ENCODE measurements around the gene CENPP. TPM values are rescaled to one million over a fixed set of nuclear protein-coding genes. Genes with fewer than 3 reads are reported as not detected.

The CENPP gene
- polyA plus RNA-seq (ENCODE audit: insufficient read length in 4 of 4), result 1 to 10 TPM; 5.2 to 7.3 (median 5.7) TPM

DNA sequence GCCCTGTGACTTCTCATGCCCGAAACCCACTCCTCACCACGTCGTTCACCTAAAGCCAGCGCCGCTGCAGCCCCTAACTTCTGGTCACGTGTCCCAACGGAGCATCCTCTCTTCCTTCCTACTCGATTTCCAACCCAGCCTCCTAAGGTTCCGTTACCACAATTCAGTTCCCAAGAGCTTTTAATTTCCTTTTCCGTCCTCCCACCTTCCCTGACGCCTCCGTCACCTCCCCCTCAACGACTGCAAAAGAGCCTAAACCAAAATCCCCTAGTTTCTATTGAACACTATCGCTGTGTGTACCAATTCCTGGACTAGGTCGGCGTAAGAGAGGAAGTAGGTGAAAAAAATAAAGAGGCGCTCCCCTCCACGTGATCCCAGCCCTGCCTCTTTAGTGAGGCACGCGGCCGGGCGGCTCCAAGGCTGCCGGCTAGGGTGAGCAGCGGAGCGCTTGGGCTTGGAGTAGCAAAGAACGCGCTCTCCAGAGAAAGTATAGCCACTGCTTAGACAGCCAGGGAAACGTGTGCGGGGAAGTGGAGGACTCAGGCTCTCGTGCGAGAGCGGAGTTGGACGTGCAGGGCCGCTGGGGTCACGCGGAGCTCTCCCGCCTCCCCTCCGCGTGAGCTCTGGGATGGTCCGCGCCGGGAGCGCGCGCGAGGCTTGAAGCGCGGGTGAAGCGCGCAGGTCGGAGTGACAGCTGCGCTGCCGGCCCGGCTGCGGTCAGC, at the start of gene CENPP, which contains the start of gene NOL8:
Gene CENPP, plus strand, starts transcription at position 685 of the 722 bp plus-strand sequence.
Gene NOL8, minus strand, starts transcription at position 82 of the 722 bp plus-strand sequence. CDS start 1,189 bp downstream, outside the sequence.
- peak; percentile 80 to 96 (median 87) for DNase-seq (ENCODE audit: low read depth in 4 of 4, low spot score in 3 of 4)

DNA sequence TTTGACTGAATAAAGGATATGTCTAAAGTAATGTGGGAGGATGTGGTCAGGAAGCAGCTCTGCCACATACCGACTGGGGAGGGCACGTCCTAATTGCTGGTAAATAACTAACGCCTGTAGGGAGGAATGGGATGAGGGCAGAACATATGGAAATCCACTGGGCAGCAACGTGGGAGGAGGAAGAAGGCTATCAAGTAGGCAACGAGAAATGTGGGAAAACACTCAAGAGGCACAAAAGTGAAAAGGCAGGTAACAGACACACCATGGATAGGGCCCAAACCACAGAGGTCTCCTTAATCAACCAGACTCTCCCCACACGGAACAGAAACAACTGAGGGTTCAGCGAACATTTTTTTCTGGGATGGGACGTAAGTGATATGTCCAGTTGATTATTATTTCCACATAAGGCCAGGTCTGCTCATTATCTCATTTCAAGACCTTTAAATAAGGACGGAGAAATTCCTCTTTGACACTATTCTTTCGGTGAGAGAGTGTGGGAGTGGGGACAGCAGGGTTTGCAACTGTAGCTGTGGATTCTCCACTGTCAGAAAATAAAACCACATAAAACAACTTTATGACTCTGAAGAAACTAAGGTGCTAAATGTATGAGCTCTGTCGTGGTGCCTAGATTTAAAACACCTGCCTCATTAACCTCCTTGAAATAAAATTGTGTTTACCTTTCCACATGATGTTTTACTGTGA, 49.3 kb upstream of the CENPP start:
- DNase-seq (ENCODE audit: low read depth in 4 of 4, low spot score in 3 of 4), result peak in 2 of 4 donors; percentile 28 to 40

DNA sequence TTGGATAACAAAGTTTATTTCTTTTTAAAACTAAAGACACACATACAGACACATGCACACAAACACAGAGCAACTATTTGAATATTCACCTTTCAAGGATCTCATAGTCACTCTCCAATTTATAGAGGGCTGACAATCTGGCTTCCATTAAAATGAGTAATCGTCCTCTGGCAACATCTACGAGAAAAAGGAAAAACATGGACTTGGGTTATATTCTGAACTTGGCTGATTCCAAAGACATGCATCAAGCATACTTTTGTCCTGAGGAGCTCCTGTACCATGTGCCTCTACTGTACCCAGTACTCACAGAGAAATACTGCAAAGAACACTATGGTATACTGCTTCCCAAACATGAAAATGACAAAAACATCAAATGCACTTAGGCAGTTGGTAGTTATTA, 47.6 kb upstream of the CENPP start:
- no peak for DNase-seq (ENCODE audit: low read depth in 4 of 4, low spot score in 3 of 4)

DNA sequence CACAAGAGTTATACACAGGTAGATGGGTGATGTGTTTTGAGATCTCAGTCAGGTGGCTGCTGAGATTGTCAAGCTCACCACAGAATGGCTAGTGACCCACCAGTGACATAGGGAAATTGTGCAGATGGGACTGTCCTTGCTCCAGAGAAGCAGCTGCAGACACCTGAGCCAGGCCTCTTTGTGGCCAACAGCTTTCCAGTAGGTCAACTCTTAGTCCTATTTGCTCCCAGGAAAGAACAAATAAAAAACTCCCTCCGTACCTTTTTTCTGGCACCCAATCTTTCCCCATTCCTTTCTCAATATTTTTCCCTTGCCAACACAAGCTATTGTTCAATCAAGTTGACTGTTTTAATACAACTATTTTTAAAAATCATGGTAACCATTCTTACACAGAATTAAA, 46.5 kb upstream of the CENPP start:
- no peak for DNase-seq (ENCODE audit: low read depth in 4 of 4, low spot score in 3 of 4)

DNA sequence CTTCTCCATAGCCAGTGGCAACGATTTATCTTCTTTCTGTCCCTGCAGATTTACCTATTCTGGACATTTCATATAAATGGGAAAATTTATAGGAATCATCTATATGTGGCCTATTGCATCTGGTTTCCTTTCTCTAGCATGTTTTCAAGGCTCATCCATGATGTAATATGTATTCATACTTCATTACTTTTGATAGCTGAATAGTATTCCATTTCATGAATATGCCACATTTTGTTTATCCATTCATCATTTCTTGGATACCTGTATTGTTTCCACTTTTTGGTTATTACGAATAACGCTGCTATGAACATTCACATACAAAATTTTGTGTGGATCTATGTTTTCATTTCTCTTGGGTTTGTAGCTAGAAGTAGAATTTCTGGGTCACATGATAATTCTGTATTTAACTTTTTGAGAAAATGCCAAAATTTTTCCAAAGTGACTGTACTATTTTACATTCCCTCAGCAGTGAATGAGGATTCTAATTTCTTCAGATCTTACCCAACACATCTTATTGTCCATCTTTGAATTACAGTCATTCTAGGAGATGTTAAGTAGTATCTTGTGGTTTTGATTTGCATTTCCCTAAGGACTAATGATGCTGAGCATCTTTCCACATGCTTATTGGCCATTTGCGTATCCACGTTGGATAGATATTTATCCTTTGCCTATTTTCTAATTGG, 35.9 kb upstream of the CENPP start:
- DNase-seq (ENCODE audit: low read depth in 4 of 4, low spot score in 3 of 4), result no peak

DNA sequence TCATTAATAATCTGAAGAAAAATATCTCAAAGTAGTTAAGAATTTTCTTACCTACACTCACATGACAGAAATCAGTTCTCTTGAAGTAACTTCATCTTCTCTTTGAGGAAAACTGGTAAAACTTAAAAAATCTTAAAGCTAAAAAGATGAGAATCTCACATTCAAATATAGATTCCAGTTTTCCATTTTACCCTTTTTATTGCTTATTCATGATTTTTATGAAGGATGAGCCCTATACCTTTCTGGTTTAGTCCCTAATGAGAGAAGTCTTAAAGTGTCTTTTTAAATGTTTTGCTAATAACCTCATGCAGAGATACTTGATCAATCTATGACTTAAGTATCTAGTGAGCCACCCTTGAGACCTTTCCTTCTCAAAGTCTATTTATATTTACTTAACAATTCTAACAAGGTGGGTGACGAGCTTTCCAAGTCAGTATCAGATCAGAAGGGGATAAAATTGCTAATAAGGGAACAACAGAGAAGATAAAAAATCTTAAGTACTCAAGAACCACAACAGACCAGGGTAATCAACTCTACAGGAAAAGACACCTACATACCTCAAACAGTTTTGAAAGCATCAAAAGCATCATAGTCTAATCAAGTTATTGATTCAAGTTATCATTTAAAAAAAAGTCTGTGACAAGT, 34.8 kb upstream of the CENPP start:
- DNase-seq (ENCODE audit: low read depth in 4 of 4, low spot score in 3 of 4), result no peak

DNA sequence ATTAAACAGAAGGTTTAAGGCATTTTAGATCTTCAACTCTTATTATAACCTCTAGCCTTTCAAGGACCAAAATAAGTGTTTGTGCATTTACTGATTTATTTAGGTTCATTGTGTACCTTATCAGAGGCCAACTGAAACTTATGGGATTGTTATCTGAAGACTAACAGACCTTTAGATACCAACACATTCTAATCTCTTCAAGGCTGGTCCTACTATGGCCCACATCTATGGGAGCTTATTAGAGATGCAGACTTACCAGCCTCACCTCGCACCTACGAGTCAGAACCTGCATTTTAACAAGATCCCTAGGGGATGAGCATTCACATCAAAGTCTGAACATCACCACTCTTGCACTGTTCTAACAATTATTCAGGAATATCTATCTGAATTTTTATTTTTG, 34.2 kb upstream of the CENPP start:
- no peak for DNase-seq (ENCODE audit: low read depth in 4 of 4, low spot score in 3 of 4)

DNA sequence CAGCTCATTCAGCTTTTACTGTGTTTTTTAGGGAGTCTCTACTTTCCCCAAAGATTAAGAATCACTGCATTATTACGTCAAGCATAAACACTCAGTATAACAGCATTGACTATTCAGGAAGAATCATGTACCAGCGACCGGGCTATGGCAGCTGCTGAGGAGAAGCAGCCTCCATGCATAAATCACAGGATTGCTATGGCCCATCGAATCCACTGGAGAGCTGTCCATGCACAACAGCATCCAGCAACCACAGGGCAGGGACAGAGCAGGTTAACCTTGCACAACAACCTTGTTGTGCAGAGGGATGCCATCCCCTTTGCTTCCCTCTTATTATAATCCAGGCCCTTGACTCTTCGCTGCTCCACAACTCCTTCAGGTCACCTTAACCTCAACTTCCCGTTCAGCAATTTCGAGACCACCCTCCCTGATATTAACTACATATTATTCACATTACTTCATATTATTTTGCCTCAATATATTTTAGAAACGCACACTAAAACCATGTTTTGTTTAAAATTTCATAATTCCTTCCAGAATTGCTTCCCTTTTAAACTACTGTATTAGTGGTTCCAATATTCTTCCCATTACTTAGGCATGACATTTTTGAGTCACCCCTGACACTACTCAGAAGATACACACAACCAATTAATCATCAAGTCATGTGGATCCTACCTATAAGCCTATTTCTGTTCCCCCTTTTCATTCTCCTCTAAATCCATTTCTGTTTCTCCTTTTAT, 33.2 kb upstream of the CENPP start:
- no peak for DNase-seq (ENCODE audit: low read depth in 4 of 4, low spot score in 3 of 4)

DNA sequence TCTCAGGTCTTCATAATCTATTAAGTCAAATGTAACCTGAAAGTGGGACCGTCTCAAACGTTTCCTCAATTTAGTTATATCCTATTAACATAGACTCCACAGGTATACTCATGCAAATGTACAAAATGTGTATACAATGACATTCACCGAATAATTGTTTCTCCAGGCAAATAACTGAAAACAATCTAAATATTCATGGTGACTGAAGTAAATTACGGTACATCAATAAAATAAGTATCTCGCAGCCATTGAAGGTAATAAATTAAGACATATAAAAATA, 32.7 kb upstream of the CENPP start:
- no peak for DNase-seq (ENCODE audit: low read depth in 4 of 4, low spot score in 3 of 4)

DNA sequence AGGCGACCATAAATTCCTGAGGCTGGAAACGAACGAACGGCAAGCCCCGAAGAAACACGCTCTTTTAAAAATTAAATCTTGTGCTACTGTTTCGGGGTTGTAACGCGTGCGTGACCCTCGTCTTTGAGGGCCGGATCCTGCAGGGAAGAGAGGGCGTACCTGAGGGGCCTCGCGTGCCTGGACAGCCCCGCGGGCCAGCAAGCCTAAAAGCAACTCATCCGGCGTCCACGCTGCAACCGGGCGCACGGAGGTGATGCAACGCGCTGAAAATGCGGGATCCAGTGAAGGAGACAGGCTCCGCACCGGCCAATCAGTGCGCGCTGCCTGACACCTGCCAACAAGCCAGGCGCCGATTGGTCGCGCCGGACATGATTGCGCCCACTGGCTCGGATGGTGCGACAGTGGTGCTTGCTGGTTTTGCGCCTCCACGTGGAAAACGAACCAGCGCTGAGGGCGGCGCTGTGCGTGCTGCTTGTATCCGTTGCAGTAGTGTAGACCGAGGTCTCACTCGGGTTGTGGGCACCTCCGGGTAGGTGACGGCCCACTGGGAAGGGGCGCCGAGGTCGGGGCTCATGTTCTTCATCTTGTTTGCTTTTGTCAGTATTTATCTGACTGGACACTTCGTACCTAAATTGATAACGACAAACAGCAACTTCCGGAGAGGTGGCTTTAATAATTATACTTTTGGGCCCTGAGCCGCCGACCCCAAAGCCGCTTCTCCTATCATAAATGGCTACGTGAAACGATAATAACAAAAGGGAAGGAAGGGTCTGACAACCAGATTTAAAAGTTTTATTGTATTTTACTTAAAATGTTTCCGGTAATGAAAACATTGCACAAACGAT, 32.1 kb upstream of the CENPP start, which contains the start of gene IARS1:
Gene IARS1, minus strand, starts transcription at position 246 of the 845 bp plus-strand sequence. CDS start 4,278 bp downstream, outside the sequence.
- DNase-seq (ENCODE audit: low read depth in 4 of 4, low spot score in 3 of 4), result peak; percentile 93 to 99 (median 94)

DNA sequence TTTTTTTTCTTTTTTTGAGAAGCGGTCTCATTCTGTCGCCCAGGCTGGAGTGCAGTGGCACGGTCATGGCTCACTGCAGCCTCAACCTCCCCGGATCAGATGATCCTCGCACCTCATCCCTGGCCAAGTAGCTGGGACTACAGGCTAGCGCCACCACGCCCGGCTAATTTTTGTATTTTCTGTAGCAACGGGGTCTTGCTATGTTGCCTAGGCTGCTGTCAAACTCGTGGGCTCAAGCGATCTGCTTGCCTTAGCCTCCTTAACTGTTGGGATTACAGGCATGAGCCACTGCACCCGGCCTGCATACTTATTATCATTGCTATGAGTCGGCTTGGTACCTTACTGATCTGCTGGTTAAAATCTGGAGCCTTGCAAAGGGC, 31.5 kb upstream of the CENPP start:
- DNase-seq (ENCODE audit: low read depth in 4 of 4, low spot score in 3 of 4), result no peak

DNA sequence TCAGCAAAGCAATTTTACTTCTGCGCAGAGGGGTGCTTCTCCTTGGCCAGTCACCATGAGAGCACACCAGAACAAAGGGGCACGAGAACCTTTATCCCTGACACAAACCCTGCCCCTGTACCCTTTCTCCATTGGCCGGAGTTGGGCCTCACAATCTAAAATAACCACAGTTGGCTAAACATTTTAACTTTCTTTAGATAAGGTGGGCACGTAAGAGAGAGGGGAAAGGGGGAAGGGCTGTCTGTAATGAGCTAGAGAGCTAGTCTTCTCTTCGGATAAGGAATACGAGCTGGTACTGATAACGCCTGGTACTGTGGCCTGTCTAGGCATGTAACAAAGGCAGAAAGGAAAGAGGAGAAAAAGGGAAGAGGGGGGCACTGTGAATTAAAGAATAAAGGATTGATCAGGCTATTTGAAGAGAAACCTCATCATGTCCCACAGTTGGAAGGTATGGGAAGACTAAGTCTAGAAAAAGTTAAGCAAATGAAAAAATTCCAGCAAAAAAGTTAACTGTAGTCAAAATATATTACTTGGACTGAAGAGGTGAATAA, 30.4 kb upstream of the CENPP start:
- DNase-seq (ENCODE audit: low read depth in 4 of 4, low spot score in 3 of 4), result no peak

DNA sequence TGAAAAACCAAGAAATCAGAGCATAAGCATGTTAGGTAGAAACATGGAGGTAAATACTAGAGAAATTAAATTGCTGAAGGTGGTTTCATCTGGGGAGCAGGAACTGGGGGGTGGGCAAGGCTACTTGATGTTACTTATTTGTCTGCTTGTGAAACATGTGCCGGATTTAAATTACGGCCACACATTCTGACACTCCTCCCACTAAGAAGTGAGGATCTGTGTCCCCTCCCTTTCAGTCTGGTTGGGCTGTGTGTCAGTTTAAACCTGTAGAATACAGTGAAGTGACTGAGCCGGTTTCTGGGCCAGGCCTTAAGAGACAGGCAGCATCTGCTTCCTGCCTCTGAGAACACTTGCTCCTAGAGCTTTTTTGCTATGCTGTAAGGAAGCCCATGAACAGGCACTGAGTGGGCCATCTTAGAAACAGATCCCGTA, 29.9 kb upstream of the CENPP start:
- no peak for DNase-seq (ENCODE audit: low read depth in 4 of 4, low spot score in 3 of 4)

DNA sequence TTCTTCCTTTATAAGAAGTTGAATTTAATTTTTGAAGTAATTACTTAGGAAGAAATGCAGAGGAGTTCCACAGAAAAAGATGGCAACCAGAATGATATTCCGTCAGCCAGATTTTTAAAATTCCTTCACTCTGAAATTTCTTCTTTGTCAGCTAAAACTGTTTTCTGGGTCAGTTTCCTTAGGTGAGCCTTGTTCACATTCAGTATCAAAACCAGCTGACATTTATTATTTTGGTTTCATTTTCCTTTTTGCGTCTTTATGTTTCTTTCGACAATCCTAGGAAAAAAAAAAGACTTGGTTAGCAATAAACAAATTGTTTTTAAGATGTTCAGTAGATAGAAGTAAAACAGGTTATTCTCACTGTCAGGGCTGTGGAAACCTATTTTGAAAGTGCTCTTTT, 28.1 kb upstream of the CENPP start:
- DNase-seq (ENCODE audit: low read depth in 4 of 4, low spot score in 3 of 4), result no peak

DNA sequence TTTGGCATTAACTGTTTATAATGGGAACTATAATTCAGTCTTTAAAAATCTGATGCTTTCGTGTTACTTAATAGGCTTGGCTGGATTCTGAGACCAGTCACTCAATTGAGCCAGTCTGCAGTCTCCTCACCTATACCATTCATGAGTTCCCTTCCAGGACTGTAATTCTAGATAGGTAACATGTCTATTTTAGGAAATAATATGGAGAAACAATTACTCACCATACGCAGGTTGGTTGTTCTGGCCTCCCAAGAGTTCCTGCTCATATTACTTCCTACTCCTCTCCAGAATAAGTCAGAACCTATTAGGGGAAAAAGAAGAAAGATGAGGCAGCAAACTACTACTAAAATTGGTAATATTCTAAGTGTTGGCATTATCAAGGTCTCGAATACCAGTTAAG, 27.7 kb upstream of the CENPP start:
- no peak for DNase-seq (ENCODE audit: low read depth in 4 of 4, low spot score in 3 of 4)

DNA sequence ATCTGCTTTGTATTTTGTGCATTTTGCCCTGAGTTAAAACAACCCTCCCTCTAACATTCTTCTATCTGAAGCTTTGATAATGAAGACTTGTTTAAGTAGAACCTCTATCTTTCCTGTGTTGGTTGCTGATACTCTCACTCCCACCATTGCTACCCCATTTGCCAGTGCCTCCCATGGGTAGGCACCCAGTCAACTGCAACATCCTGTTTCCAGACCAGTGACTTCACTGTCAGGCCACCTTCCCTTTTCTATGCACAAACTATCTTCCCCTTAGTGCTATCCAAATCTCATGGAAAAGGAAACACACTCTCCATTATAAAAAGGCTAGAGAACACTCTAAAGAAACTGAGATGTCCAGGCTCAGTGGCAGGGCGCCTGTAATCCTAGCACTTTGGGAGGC, 26.6 kb upstream of the CENPP start:
- DNase-seq (ENCODE audit: low read depth in 4 of 4, low spot score in 3 of 4), result no peak

DNA sequence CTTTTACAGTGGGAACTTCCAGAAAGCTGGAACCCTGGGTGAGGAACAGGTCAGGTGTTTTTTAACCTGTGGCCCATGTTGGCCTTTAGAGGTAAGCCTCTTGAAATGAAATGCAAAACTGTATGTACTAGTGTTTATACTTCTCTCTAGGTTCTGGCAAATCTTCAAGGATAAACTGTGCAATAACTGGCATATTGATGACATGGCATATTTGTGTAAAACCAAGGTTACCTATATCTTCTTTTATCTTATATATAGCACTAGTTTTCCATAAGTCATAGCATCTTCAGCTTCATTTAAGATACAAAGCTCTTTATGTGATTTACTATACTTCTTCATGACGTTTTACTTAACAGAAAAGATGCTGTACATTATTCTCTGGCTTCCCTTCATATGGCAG, 24.8 kb upstream of the CENPP start:
- no peak for DNase-seq (ENCODE audit: low read depth in 4 of 4, low spot score in 3 of 4)

DNA sequence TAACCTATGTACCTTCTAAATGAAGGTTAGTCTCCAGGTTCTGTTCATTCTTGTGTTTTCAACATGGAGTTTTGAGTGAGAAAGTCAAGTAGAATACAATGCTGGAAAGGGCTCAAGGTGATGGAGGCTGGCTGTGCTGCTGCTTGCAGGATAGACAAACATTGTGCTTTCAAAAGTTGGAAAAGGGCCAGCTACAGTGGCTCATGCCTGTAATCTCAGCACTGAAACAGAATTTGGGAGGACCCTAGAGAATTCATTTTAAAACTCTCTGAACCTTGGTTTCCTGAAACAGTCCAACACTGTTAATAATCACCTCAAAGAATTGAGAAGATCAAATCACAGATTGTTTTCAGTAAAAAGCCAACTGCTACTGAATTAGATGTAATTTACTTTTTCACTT, 16.9 kb upstream of the CENPP start:
- no peak for DNase-seq (ENCODE audit: low read depth in 4 of 4, low spot score in 3 of 4)

DNA sequence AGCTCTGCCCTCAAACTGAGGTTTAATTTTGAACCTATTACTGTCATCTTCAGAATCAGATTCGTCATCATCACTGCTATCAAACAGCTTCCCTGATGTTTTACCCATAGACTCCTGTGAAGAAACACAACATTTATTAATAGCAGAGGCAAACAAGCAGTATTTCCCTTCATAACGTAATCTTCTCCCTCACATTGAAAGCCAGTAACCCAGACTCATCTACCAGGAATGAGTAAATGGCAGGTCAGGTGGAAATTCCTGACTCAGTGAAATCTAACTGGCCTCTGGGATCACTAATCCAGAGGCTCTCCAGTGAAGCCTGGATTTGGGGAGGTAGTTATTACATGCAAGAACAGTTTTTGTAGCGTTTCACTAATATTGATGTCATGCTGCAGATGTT, 15.2 kb upstream of the CENPP start:
- DNase-seq (ENCODE audit: low read depth in 4 of 4, low spot score in 3 of 4), result no peak

Measured in right renal pelvis (tissue), 4 donors.